Measurements from ENCODE around the gene RAB20.

DNA sequence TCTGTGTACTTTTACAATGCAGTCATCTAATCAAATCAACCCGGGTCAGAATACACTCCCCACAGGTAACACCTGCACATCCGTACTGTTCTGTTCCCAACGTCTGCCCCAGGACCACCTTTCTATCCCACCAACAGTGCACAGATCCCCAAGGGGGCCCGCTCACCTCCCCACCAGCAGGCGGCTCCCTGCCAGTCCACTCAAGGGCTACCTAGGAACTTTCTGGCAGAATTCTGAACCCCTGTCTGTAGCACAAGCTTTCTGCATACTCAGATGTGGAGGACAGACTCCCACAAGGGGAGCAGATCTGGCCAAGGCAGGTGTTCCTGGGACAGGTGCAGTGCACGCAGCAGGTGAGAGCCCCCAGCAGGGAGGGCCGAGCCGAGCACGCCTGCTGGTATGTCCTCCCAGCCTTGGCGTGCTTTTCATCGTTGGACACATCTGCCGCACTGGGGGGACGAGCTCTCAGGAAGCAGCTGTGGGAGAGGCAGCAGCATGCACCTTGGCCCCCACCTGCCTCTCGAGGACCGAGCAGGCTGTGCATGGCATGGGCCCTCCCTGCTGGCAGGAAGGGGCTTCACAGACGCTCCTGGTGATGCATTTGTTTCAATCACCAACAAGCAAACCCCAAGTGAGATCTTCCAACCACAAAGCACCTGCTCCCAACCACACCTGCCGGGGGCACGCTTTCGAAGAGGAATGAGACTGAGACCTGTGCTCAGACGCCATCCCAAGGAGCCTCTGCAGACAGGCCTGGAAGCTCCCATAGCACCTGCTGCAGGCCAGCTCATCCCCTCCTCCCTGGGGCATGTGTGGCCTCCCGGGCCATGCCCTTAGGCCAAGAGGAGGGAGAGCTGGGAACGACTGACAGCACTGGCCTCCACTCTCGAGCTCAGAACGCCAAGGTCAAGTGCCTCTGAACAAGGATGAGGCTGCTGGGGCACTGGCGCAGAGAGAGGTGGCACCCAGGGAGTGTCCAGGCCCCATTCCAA, 35.9 kb downstream of the RAB20 start:
- TF ChIP-seq, protein P1, sequence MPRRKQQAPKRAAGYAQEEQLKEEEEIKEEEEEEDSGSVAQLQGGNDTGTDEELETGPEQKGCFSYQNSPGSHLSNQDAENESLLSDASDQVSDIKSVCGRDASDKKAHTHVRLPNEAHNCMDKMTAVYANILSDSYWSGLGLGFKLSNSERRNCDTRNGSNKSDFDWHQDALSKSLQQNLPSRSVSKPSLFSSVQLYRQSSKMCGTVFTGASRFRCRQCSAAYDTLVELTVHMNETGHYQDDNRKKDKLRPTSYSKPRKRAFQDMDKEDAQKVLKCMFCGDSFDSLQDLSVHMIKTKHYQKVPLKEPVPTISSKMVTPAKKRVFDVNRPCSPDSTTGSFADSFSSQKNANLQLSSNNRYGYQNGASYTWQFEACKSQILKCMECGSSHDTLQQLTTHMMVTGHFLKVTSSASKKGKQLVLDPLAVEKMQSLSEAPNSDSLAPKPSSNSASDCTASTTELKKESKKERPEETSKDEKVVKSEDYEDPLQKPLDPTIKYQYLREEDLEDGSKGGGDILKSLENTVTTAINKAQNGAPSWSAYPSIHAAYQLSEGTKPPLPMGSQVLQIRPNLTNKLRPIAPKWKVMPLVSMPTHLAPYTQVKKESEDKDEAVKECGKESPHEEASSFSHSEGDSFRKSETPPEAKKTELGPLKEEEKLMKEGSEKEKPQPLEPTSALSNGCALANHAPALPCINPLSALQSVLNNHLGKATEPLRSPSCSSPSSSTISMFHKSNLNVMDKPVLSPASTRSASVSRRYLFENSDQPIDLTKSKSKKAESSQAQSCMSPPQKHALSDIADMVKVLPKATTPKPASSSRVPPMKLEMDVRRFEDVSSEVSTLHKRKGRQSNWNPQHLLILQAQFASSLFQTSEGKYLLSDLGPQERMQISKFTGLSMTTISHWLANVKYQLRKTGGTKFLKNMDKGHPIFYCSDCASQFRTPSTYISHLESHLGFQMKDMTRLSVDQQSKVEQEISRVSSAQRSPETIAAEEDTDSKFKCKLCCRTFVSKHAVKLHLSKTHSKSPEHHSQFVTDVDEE (CRISPR knock-in tag; IDR thresholded peaks at IDR 0.05), result no peak
- no peak for TF ChIP-seq RARB (CRISPR knock-in tag; IDR thresholded peaks at IDR 0.05)
- no peak for TF ChIP-seq ZNF70 (CRISPR knock-in tag; IDR thresholded peaks at IDR 0.05)
- no peak for TF ChIP-seq ARNTL (CRISPR knock-in tag; IDR thresholded peaks at IDR 0.05; ENCODE audit: borderline replicate concordance, low read depth)
- TF ChIP-seq, protein P2, sequence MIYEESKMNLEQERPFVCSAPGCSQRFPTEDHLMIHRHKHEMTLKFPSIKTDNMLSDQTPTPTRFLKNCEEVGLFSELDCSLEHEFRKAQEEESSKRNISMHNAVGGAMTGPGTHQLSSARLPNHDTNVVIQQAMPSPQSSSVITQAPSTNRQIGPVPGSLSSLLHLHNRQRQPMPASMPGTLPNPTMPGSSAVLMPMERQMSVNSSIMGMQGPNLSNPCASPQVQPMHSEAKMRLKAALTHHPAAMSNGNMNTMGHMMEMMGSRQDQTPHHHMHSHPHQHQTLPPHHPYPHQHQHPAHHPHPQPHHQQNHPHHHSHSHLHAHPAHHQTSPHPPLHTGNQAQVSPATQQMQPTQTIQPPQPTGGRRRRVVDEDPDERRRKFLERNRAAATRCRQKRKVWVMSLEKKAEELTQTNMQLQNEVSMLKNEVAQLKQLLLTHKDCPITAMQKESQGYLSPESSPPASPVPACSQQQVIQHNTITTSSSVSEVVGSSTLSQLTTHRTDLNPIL (CRISPR knock-in tag; IDR thresholded peaks at IDR 0.05; ENCODE audit: low read depth), result no peak
- TF ChIP-seq, protein P3, sequence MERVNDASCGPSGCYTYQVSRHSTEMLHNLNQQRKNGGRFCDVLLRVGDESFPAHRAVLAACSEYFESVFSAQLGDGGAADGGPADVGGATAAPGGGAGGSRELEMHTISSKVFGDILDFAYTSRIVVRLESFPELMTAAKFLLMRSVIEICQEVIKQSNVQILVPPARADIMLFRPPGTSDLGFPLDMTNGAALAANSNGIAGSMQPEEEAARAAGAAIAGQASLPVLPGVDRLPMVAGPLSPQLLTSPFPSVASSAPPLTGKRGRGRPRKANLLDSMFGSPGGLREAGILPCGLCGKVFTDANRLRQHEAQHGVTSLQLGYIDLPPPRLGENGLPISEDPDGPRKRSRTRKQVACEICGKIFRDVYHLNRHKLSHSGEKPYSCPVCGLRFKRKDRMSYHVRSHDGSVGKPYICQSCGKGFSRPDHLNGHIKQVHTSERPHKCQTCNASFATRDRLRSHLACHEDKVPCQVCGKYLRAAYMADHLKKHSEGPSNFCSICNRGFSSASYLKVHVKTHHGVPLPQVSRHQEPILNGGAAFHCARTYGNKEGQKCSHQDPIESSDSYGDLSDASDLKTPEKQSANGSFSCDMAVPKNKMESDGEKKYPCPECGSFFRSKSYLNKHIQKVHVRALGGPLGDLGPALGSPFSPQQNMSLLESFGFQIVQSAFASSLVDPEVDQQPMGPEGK (CRISPR knock-in tag; IDR thresholded peaks at IDR 0.05; ENCODE audit: borderline replicate concordance), result no peak
- no peak for TF ChIP-seq CSRNP3 (CRISPR knock-in tag; IDR thresholded peaks at IDR 0.05)
- TF ChIP-seq ESRRG (CRISPR knock-in tag; IDR thresholded peaks at IDR 0.05), result no peak
- no peak for TF ChIP-seq TOX (CRISPR knock-in tag; IDR thresholded peaks at IDR 0.05; ENCODE audit: borderline replicate concordance)
- TF ChIP-seq SNAI2 (CRISPR knock-in tag; IDR thresholded peaks at IDR 0.05), result no peak
- TF ChIP-seq ZFP30 (CRISPR knock-in tag; IDR thresholded peaks at IDR 0.05), result no peak
- TF ChIP-seq ISL1 (CRISPR knock-in tag; IDR thresholded peaks at IDR 0.05), result no peak
- TF ChIP-seq OSR1 (CRISPR knock-in tag; IDR thresholded peaks at IDR 0.05), result no peak
